ENCODE results near the gene SMTNL2.

GRCh38 chr17:4547118-4547906, 37.0 kb upstream of the SMTNL2 start:
- TF ChIP-seq CTCF (IDR thresholded peaks at IDR 0.05) (no peak), POLR2A (IDR thresholded peaks at IDR 0.05) (no peak)
